Parathyroid adenoma (tissue), 2 donors: ENCODE results near the gene MED4.
A peak's percentile ranks its signal among the peaks of the same experiment; 100 is the strongest.

ENCODE experiments used
- H2AFZ ChIP-seq: fragments of 300-600 bp; sonication (generic); one replicate; pipeline ENCODE4 v1.7.0; 2017; ENCODE audit warnings: antibody characterized with exemption, mild to moderate bottlenecking
- H3K27ac ChIP-seq: fragments of 300-600 bp; sonication (generic); one replicate; pipeline ENCODE4 v1.7.0; 2017
- H3K27me3 ChIP-seq: fragments of 300-600 bp; sonication (generic); one replicate; pipeline ENCODE4 v1.7.0; 2017; ENCODE audit warnings: low read length; ENCODE audit not compliant: control insufficient read depth, insufficient read depth
- H3K36me3 ChIP-seq: fragments of 300-600 bp; sonication (generic); one replicate; pipeline ENCODE4 v1.7.0; 2017; ENCODE audit warnings: low read length; ENCODE audit not compliant: control insufficient read depth, insufficient read depth
- H3K4me1 ChIP-seq: fragments of 300-600 bp; sonication (generic); one replicate; pipeline ENCODE4 v1.7.0; 2017; ENCODE audit warnings: control low read depth
- H3K4me2 ChIP-seq: fragments of 300-600 bp; sonication (generic); one replicate; pipeline ENCODE4 v1.7.0; 2017; ENCODE audit warnings: low read length
- H3K4me3 ChIP-seq: fragments of 300-600 bp; sonication (generic); one replicate; pipeline ENCODE4 v1.7.0; 2017; ENCODE audit warnings: low read depth, low read length
- H3K79me2 ChIP-seq: fragments of 300-600 bp; sonication (generic); one replicate; pipeline ENCODE4 v1.7.0; 2017; ENCODE audit warnings: control low read depth
- H3K9ac ChIP-seq: fragments of 300-600 bp; sonication (generic); one replicate; pipeline ENCODE4 v1.7.0; 2017; ENCODE audit warnings: mild to moderate bottlenecking
- H3K9me3 ChIP-seq: fragments of 300-600 bp; sonication (generic); one replicate; pipeline ENCODE4 v1.7.0; 2017; ENCODE audit warnings: low read length; ENCODE audit not compliant: control insufficient read depth
- CTCF ChIP-seq: fragments of 300-600 bp; sonication (generic); IDR thresholded peaks from one replicate; pipeline ENCODE4 v1.7.0; 2017; ENCODE audit warnings: antibody characterized with exemption, mild to moderate bottlenecking
- donor health status: primary hyperparathyroidism.

Gene MED4

GRCh38 chr13:48113756-48114130 lies 18.8 kb upstream of the MED4 start:
- H3K4me3 ChIP-seq: no peak overlapping the region
- H2AFZ ChIP-seq: no peak overlapping the region
- no peak overlapping the region for H3K4me2 ChIP-seq
- no peaks in the 10 kb centered on the region for H3K4me1 ChIP-seq
- no peak overlapping the region for H3K9ac ChIP-seq
- TF ChIP-seq CTCF: no peak
- H3K36me3 ChIP-seq: no peaks in the 10 kb centered on the region
- no peaks in the 10 kb centered on the region for H3K79me2 ChIP-seq
- no peak overlapping the region for H3K27ac ChIP-seq
- H3K9me3 ChIP-seq: no peaks in the 10 kb centered on the region
- H3K27me3 ChIP-seq: no peaks in the 10 kb centered on the region

- Histone ChIP-seq H3K27ac (no peak overlapping the region), H2AFZ (no peak overlapping the region), H3K9ac (no peak overlapping the region), H3K9me3 (no peaks in the 10 kb centered on the region), H3K4me1 (no peaks in the 10 kb centered on the region), H3K27me3 (no peaks in the 10 kb centered on the region), H3K4me3 (no peak overlapping the region), H3K36me3 (no peaks in the 10 kb centered on the region), H3K4me2 (no peak overlapping the region), H3K79me2 (no peaks in the 10 kb centered on the region)
- no peak for TF ChIP-seq CTCF
These were observed 18.2 kb upstream of the MED4 start for GRCh38 chr13:48112896-48113755.

- Histone ChIP-seq H3K4me1 (no peaks in the 10 kb centered on the region), H3K9ac (no peak overlapping the region), H3K79me2 (no peaks in the 10 kb centered on the region), H3K36me3 (no peaks in the 10 kb centered on the region), H3K27ac (peak overlapping the region; percentile 36), H3K27me3 (no peaks in the 10 kb centered on the region), H3K9me3 (no peaks in the 10 kb centered on the region), H3K4me2 (no peak overlapping the region), H2AFZ (no peak overlapping the region), H3K4me3 (no peak overlapping the region)
- no peak for TF ChIP-seq CTCF
These were observed 16.2 kb upstream of the MED4 start for GRCh38 chr13:48110931-48111721.

- H3K27ac ChIP-seq: peak overlapping the region; percentile 63
- no peaks in the 10 kb centered on the region for H3K4me1 ChIP-seq
- H2AFZ ChIP-seq: no peak overlapping the region
- H3K4me2 ChIP-seq: no peak overlapping the region
- H3K4me3 ChIP-seq: no peak overlapping the region
- H3K9ac ChIP-seq: no peak overlapping the region
- H3K36me3 ChIP-seq: no peaks in the 10 kb centered on the region
- no peak for TF ChIP-seq CTCF
- H3K27me3 ChIP-seq: no peaks in the 10 kb centered on the region
- no peaks in the 10 kb centered on the region for H3K79me2 ChIP-seq
- H3K9me3 ChIP-seq: no peaks in the 10 kb centered on the region
These were observed 15.4 kb upstream of the MED4 start for GRCh38 chr13:48110132-48110868.
